ENCODE data around the gene EPHA7.

EPHA7 gene

DNA sequence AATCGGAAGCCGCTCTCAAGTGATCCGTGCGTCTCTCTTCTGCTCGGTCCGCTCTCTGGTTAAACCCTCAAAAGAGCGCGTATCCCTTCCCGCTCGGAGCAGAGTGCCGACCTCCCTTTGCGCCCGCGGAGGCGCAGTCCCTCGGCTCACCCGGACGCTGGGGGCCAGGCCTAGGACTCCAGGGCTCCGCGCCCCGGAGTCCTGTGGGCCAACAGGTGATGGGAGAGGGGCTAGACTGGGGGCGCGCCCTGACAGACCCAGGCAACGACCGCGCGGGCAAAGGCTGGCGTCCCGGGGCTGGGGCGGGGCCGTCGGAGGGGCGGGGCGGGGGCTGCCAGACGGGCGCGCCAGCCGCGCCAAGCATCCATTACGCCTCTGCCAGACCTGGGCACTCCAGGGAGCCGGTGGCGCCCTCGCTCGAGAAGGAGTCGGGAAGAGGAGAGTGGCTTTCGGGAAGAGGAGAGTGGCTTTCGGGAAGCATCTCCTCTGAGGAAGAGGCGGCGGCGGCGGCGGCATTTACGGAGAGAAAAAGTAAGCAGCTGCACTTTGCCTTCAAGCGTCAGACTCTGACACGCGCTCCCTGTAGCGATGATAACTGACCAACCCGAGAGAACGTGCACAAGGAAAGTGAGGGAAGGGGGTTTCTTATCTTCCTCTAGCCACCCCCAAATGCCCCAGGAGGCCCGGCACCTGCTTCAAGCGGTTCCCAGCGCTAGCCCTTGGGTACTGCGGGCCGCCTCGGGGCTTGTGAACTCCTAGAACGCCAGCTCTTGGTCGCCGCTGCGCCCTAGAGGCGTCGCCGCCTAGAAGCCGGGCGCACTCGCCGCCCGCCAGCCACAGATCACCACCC, 2.6 kb downstream of the EPHA7 start:
- Histone ChIP-seq H3K36me3 (ENCODE audit: insufficient read depth, low read length) (no peaks in the 10 kb centered on the region), H3K4me1 (ENCODE audit: insufficient read depth, low read length) (peaks cover 4% of the 10 kb centered on the region; the same call in 1 of the 2 replicates), H3K9me3 (ENCODE audit: control insufficient read depth, insufficient read depth, low read length) (no peaks in the 10 kb centered on the region), H3K9ac (ENCODE audit: low read depth, low read length) (peak overlapping the region; percentile 92)

DNA sequence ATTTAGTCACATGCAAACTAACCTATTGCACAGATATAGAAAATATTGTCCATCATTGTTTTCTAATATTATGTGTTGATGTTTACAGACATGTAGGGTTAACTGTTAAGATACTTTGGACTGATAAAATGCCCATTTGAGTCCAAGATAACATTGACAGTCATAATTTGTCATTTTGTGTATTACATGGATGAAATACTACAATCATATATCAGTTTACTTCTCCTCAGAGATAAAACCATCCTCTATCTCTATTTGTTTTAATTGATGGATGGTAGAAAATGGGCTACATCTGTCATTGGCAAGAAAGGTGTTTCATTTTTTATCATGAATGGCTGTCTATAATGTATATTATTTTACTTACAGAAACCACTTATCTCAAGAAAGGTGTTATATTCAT, 6.2 kb downstream of the EPHA7 start:
- H3K36me3 ChIP-seq (ENCODE audit: insufficient read depth, low read length) = no peaks in the 10 kb centered on the region
- no peak overlapping the region; the same call in 1 of the 2 replicates for H3K9ac ChIP-seq (ENCODE audit: low read depth, low read length)
- H3K4me1 ChIP-seq (ENCODE audit: insufficient read depth, low read length) = no peaks in the 10 kb centered on the region
- no peaks in the 10 kb centered on the region for H3K9me3 ChIP-seq (ENCODE audit: control insufficient read depth, insufficient read depth, low read length)

DNA sequence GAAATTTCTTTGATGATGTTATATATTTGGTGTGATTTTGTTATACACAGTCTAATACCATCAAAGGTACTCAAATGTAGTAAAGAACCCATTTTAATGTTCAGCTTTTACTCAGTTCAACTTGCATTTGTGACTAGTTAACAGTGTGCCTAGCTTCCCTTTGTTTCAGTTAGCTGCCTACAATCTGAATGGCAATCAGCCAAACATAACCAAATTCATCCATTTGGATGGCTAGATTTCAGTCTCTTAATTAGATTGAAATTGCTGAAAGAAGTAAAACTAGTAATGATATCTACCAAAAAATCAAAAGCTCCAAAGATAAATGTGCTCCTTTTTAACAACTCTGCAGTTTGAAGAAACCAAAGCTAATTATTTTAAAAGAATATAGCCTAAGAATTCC, 6.9 kb downstream of the EPHA7 start:
- no peaks in the 10 kb centered on the region for H3K9me3 ChIP-seq (ENCODE audit: control insufficient read depth, insufficient read depth, low read length)
- no peak overlapping the region for H3K9ac ChIP-seq (ENCODE audit: low read depth, low read length)
- H3K36me3 ChIP-seq (ENCODE audit: insufficient read depth, low read length) = no peaks in the 10 kb centered on the region
- H3K4me1 ChIP-seq (ENCODE audit: insufficient read depth, low read length) = no peaks in the 10 kb centered on the region

DNA sequence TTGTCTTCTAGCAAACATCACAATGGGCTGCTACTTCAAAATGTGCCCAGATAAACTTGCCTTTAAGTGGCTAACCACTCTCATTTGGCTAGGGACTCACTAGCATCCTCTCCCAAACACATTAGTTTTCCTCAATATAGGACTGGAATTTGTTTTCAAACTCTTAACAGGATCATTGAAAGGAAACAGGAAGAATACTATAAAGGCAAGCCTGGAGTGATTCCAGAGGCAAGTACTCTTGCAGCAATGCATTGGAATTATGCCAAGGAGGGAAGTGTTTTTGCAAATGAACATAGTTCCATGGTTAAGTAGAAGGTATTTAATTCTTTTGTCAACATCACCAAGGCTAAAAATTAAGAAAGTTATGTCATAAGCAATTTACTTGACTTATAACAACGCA, 12.2 kb downstream of the EPHA7 start:
- no peak overlapping the region for H3K9ac ChIP-seq (ENCODE audit: low read depth, low read length)
- no peaks in the 10 kb centered on the region for H3K4me1 ChIP-seq (ENCODE audit: insufficient read depth, low read length)
- H3K36me3 ChIP-seq (ENCODE audit: insufficient read depth, low read length) = no peaks in the 10 kb centered on the region
- H3K9me3 ChIP-seq (ENCODE audit: control insufficient read depth, insufficient read depth, low read length) = no peaks in the 10 kb centered on the region

DNA sequence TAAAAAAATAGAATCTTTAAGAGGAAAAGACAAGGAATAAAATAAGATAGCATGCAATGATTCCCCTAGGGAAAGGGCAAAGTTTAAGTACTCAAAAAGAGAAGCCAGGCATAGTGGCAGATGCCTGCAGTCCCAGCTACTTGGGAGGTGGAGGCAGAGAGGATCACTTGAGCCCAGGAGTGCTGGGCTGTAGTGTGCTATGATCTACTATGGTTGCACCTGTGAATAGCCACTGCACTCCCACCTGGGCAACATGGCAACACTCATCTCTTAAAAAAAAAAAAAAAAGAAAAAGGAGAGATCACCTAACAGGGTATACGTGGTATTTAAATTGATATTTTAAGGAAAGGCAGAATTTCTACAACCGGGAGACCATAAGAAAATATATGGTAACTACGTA, 16.0 kb downstream of the EPHA7 start:
- Histone ChIP-seq H3K9me3 (ENCODE audit: control insufficient read depth, insufficient read depth, low read length) (no peaks in the 10 kb centered on the region), H3K36me3 (ENCODE audit: insufficient read depth, low read length) (no peaks in the 10 kb centered on the region)

DNA sequence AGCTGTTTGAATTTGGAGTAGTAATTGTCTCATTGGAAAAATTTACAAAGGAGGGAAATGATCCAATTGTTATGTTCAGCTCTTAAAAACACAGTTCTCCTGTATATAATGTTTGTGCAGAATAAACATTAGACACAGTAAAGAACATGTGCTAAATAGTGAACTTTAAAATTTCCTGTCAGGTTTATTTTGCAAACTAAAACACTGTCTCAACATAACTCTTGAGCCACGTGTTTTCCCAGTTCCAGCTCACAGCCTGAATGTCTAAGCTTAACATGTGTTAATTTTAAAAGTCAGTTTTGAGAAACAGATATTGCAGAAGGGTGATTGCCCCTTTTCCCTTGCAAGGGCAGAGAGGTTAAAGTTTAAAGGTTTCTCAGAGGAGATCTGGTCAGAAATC, 20.6 kb downstream of the EPHA7 start:
- H3K36me3 ChIP-seq (ENCODE audit: insufficient read depth, low read length) = no peaks in the 10 kb centered on the region

More for the DNA sequence above, 16.0 kb downstream of the EPHA7 start:
- Histone ChIP-seq H3K4me1 (ENCODE audit: insufficient read depth, low read length) (no peaks in the 10 kb centered on the region), H3K9ac (ENCODE audit: low read depth, low read length) (no peak overlapping the region)

DNA sequence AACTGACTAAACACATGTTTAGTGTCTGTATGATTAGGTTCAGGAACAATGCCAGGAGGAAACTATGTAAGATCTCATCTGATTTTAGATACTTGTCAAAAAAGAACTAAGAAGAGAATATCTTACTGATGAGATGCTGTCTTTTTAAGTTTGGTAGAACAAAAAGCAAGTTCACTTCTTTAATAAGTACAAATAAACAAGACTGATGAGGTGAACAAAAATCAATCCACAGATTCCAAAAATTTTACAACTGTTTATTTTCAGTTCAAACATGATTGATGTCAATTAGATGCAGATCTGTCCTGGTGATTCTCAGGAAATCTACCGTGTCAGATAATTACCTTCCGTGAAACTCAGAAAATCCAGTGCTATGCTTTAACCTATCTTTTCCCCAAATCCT, 24.9 kb downstream of the EPHA7 start:
- Histone ChIP-seq H3K9ac (ENCODE audit: low read depth, low read length) (no peak overlapping the region), H3K36me3 (ENCODE audit: insufficient read depth, low read length) (no peaks in the 10 kb centered on the region), H3K4me1 (ENCODE audit: insufficient read depth, low read length) (no peaks in the 10 kb centered on the region), H3K9me3 (ENCODE audit: control insufficient read depth, insufficient read depth, low read length) (no peaks in the 10 kb centered on the region)

More for the DNA sequence above, 20.6 kb downstream of the EPHA7 start:
- Histone ChIP-seq H3K9ac (ENCODE audit: low read depth, low read length) (no peak overlapping the region), H3K4me1 (ENCODE audit: insufficient read depth, low read length) (no peaks in the 10 kb centered on the region), H3K9me3 (ENCODE audit: control insufficient read depth, insufficient read depth, low read length) (no peaks in the 10 kb centered on the region)

DNA sequence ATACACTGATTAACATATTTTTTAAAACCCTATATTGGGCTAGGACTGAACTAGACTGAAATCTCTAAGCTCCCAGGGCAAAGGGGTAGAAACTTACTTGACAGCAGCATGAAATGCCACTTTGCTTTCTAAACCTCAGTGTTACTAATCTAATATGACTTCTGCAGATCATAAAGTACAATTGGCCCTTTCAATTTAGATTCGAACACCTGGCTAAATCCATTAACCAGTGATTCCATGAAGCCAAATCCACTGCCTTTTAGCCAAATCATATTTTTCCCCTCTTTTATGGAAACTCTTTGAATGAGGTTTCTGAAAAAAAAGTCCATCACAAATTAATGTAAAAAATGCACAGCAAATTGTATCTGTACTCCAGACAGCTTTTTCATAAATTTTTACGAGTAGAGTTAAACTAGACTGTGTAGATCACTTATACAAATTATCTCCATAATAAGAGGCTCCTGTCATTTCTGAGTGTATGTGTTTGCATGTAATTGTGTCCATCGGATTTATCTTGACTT, 25.7 kb downstream of the EPHA7 start:
- no peaks in the 10 kb centered on the region for H3K36me3 ChIP-seq (ENCODE audit: insufficient read depth, low read length)
- H3K9ac ChIP-seq (ENCODE audit: low read depth, low read length) = no peak overlapping the region
- H3K4me1 ChIP-seq (ENCODE audit: insufficient read depth, low read length) = no peaks in the 10 kb centered on the region
- H3K9me3 ChIP-seq (ENCODE audit: control insufficient read depth, insufficient read depth, low read length) = no peaks in the 10 kb centered on the region

DNA sequence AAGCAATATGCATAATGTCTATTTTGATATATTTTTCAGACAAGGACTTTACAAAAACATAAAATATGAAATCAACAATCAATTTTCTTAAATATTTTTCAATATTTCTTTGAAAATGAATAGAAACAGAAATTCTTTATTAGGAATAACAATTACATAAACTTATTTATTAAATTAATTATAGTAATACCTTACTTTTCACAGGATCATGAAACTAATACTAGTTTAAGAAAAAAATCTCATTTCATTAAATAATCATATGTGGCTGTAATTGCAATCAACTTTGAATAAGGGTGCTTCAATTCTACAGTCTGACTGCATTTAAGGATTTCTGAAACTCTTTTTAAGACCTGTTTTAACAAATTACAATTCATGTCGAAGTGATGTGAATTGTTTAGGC, 26.6 kb downstream of the EPHA7 start:
- Histone ChIP-seq H3K9me3 (ENCODE audit: control insufficient read depth, insufficient read depth, low read length) (no peaks in the 10 kb centered on the region), H3K4me1 (ENCODE audit: insufficient read depth, low read length) (no peaks in the 10 kb centered on the region), H3K9ac (ENCODE audit: low read depth, low read length) (no peak overlapping the region), H3K36me3 (ENCODE audit: insufficient read depth, low read length) (no peaks in the 10 kb centered on the region)

DNA sequence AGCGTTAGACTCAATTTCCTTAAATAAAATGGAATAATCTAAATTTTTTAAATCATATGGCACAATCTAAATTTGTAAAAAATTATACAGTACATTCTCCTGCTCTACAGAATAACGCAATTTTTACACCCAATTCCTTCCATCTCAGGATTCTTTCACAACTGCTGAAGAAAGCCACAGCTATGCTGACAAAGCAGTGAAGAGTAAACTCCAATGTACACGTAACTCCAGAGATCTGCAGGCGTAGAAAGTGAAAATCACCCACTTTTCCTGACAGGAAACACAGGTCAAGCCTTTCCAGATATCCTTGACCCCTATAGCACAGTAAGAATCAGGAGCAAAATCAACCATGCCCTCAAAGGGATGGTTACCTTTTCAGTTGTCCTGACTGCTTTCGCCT, 27.4 kb downstream of the EPHA7 start:
- no peaks in the 10 kb centered on the region for H3K36me3 ChIP-seq (ENCODE audit: insufficient read depth, low read length)
- no peak overlapping the region for H3K9ac ChIP-seq (ENCODE audit: low read depth, low read length)
- H3K9me3 ChIP-seq (ENCODE audit: control insufficient read depth, insufficient read depth, low read length) = no peaks in the 10 kb centered on the region
- H3K4me1 ChIP-seq (ENCODE audit: insufficient read depth, low read length) = no peaks in the 10 kb centered on the region

DNA sequence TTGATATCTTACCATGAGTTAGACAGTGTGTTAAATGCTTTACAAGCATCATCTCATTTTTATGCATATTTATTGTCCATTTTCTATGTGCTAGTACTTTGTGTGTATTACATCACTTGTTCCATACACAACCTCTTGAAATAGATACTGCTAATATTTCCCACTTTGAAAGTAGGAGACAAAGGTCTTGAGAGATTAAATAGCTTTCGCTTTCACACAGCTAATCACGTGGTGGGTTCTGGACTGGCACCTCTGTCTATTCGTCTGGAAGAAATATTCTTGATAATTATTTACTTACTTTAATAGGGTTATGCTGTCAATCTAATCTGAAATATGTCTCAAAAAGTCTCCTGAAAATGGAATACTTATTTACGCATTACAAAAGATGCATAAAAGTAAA, 30.2 kb downstream of the EPHA7 start:
- Histone ChIP-seq H3K4me1 (ENCODE audit: insufficient read depth, low read length) (no peaks in the 10 kb centered on the region), H3K9ac (ENCODE audit: low read depth, low read length) (no peak overlapping the region), H3K36me3 (ENCODE audit: insufficient read depth, low read length) (no peaks in the 10 kb centered on the region), H3K9me3 (ENCODE audit: control insufficient read depth, insufficient read depth, low read length) (no peaks in the 10 kb centered on the region)

DNA sequence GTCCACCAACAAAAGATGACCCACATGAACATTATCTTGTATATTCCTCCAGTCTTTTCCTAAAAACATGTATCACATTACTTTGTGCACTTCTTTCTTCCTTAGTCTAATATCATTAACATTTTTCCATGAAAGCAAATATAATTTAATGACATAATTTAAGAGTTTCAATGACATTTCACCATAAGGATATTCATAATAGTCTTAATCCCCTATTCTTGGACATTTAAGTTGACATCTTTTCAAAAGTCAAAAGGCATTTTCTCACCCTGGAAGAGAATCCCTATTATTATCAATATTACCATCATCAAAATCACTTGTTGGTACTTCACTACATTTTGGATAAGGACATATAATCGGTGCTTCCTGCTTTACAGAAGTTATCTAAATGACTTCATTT, 31.3 kb downstream of the EPHA7 start:
- H3K9me3 ChIP-seq (ENCODE audit: control insufficient read depth, insufficient read depth, low read length) = no peaks in the 10 kb centered on the region
- H3K4me1 ChIP-seq (ENCODE audit: insufficient read depth, low read length) = no peaks in the 10 kb centered on the region
- H3K36me3 ChIP-seq (ENCODE audit: insufficient read depth, low read length) = no peaks in the 10 kb centered on the region
- no peak overlapping the region for H3K9ac ChIP-seq (ENCODE audit: low read depth, low read length)

DNA sequence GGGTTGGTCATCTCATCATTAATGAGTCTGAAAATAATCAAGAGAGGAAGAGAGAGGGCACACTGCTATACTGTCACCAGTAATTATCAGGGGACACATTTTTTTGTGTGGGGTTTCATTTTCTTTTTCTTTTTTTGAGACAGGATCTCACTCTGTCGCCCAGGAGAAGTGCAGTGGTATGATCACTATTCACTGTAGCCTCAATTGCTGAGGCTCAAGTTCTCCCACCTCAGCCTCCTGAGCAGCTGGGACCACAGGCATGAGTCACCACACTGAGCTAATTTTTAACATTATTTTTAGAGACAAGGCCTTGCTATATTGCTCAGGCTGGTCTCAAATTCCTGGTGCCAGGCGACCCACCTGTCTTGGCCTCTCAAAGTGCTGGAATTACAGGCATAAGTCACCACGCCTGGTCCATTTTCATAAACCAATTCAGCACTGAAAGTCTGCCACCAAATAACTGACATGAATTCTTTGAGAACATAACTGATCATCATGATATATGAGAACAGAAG, 43.3 kb downstream of the EPHA7 start:
- Histone ChIP-seq H3K4me1 (ENCODE audit: insufficient read depth, low read length) (no peaks in the 10 kb centered on the region), H3K9me3 (ENCODE audit: control insufficient read depth, insufficient read depth, low read length) (no peaks in the 10 kb centered on the region), H3K36me3 (ENCODE audit: insufficient read depth, low read length) (no peaks in the 10 kb centered on the region), H3K9ac (ENCODE audit: low read depth, low read length) (no peak overlapping the region)

DNA sequence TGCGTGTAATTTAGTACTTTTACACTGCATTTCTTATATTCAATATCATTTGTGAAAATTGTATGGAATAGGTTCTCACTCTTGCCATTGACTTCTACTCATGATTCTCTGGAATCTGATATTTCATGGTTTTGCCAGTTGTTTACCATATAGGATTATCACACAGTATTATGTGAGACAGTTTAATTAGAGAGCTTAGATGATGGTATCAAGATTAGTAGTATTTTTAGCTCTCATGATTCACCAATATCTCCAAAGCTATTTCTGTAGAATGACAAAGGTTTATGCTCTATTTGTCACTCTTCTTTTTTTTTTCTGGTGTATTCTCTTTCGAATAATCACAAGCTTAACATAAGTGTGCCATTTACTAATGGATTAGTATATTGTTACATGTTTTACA, 45.9 kb downstream of the EPHA7 start:
- no peaks in the 10 kb centered on the region for H3K36me3 ChIP-seq (ENCODE audit: insufficient read depth, low read length)
- no peak overlapping the region for H3K9ac ChIP-seq (ENCODE audit: low read depth, low read length)
- H3K9me3 ChIP-seq (ENCODE audit: control insufficient read depth, insufficient read depth, low read length) = no peaks in the 10 kb centered on the region
- no peaks in the 10 kb centered on the region for H3K4me1 ChIP-seq (ENCODE audit: insufficient read depth, low read length)

DNA sequence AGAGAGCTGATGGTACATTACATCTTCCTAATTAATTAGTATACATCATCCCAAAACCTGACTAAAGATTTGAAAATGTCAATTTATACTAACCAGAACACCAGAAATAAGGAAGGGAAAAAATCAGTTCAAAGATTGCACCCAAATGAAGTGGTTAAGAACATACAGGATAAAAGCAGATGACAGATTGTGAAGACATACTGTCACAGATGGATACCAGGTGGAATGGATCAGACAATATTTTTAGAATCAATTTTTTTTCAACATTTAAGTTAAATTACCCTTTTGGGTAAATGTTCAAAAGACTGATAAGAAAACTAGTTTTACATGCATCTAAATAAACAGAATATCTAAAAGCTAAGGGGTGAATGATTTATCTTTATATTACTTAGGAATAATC, 47.6 kb downstream of the EPHA7 start:
- Histone ChIP-seq H3K36me3 (ENCODE audit: insufficient read depth, low read length) (no peaks in the 10 kb centered on the region), H3K9ac (ENCODE audit: low read depth, low read length) (no peak overlapping the region), H3K9me3 (ENCODE audit: control insufficient read depth, insufficient read depth, low read length) (no peaks in the 10 kb centered on the region), H3K4me1 (ENCODE audit: insufficient read depth, low read length) (no peaks in the 10 kb centered on the region)
